Activated B cell treated with CpG ODN at 0.5 μM for 24 hours (primary cell): ENCODE results near the gene DNAAF8. TPM values are rescaled to one million over a fixed set of nuclear protein-coding genes. Genes with fewer than 3 reads are reported as not detected.

Experiments used
- ATAC-seq: fragments of 200-7000 bp; cut with Tn5 transposase; one replicate; pipeline ENCODE4 v1.10.0; 2021; ENCODE audit warnings: low read depth, mild to moderate bottlenecking, moderate library complexity
- CTCF ChIA-PET: fragments of 350-600 bp; sonication (Branson Sonifier 250); formaldehyde crosslinking; loops from one replicate; lab custom pipeline; 2021; ENCODE audit warnings: antibody characterized with exemption; lab: Charles Lee
- POLR2A ChIA-PET: fragments of 350-600 bp; sonication (Branson Sonifier 250); formaldehyde crosslinking; loops from one replicate; lab custom pipeline; 2021; ENCODE audit warnings: antibody characterized with exemption; lab: Charles Lee
- DNase-seq: peaks from one replicate; pipeline ENCODE4 v3.0.0; 2022
- H3K27ac Mint-ChIP-seq: one replicate; pipeline ENCODE4 v1.8.0; 2020; ENCODE audit warnings: mixed read lengths
- H3K27me3 Mint-ChIP-seq: one replicate; pipeline ENCODE4 v1.8.0; 2021; ENCODE audit warnings: mixed read lengths
- H3K36me3 Mint-ChIP-seq: one replicate; pipeline ENCODE4 v1.8.0; 2021; ENCODE audit warnings: low read depth, mixed read lengths
- H3K4me1 Mint-ChIP-seq: one replicate; pipeline ENCODE4 v1.8.0; 2021; ENCODE audit warnings: mixed read lengths
- H3K4me3 Mint-ChIP-seq: one replicate; pipeline ENCODE4 v1.8.0; 2020; ENCODE audit warnings: mild to moderate bottlenecking, mixed read lengths
- H3K9me3 Mint-ChIP-seq: one replicate; pipeline ENCODE4 v1.8.0; 2020; ENCODE audit warnings: mixed read lengths
- CTCF ChIP-seq: fragments of 200-600 bp; IDR thresholded peaks from one replicate; pipeline ENCODE4 v1.8.0; 2022; ENCODE audit warnings: antibody characterized with exemption, mild to moderate bottlenecking
- intact Hi-C: fragments of 100-400 bp; cut with micrococcal nuclease; formaldehyde crosslinking; loops from one replicate; pipeline ENCODE4 v1.15.1; 2024
- total RNA-seq: library from RNA; stranded (reverse); gene quantifications from 2 replicates; pipeline ENCODE4 v1.2.3, GENCODE V29; 2022

Gene DNAAF8
- total RNA-seq, 1 donor from 2014 or later: 0.31 TPM

- DNase-seq: no peak
- no peak for ATAC-seq
- ChIA-PET CTCF (no interaction called here), POLR2A (no interaction called here)
- H3K4me1 Mint-ChIP-seq: no peaks in the 10 kb centered on the region
- H3K27me3 Mint-ChIP-seq: no peaks in the 10 kb centered on the region
- no peak overlapping the region for H3K4me3 Mint-ChIP-seq
- no peak for TF ChIP-seq CTCF
- intact Hi-C loops: no loop called here
- no peaks in the 10 kb centered on the region for H3K9me3 Mint-ChIP-seq
- peaks cover 51% of the 10 kb centered on the region for H3K36me3 Mint-ChIP-seq
- H3K27ac Mint-ChIP-seq: no peak overlapping the region
Measured at GRCh38 chr16:4699046-4699556, 35.2 kb upstream of the DNAAF8 start.

GRCh38 chr16:4700380-4700996 is 33.8 kb upstream of the DNAAF8 start:
- Mint-ChIP-seq H3K36me3 (peaks cover 57% of the 10 kb centered on the region), H3K9me3 (no peaks in the 10 kb centered on the region), H3K4me1 (no peaks in the 10 kb centered on the region), H3K4me3 (no peak overlapping the region), H3K27ac (no peak overlapping the region), H3K27me3 (no peaks in the 10 kb centered on the region)
- CTCF ChIA-PET: no interaction called here
- POLR2A ChIA-PET: interaction anchor here (0.6 kb wide), 1 partner anchor 210 kb away, joined by 3 read pairs; no protein-coding TSS in a partner anchor
- intact Hi-C loops: no loop called here
- DNase-seq: no peak
- no peak for TF ChIP-seq CTCF
- ATAC-seq: no peak

GRCh38 chr16:4700997-4701743 is 33.2 kb upstream of the DNAAF8 start:
- peaks cover 50% of the 10 kb centered on the region for H3K36me3 Mint-ChIP-seq
- ChIA-PET CTCF (no interaction called here), POLR2A (interaction anchor here (0.6 kb wide), 1 partner anchor 210 kb away, joined by 3 read pairs; no protein-coding TSS in a partner anchor)
- H3K4me3 Mint-ChIP-seq: no peak overlapping the region
- ATAC-seq (no peak), DNase-seq (no peak)
- H3K9me3 Mint-ChIP-seq: no peaks in the 10 kb centered on the region
- intact Hi-C loops: no loop called here
- H3K4me1 Mint-ChIP-seq: no peaks in the 10 kb centered on the region
- no peaks in the 10 kb centered on the region for H3K27me3 Mint-ChIP-seq
- H3K27ac Mint-ChIP-seq: no peak overlapping the region
- TF ChIP-seq CTCF: no peak

GRCh38 chr16:4701791-4702465 is 32.4 kb upstream of the DNAAF8 start:
- no peak overlapping the region for H3K27ac Mint-ChIP-seq
- POLR2A ChIA-PET: no interaction called here

More at GRCh38 chr16:4701791-4702465, 32.4 kb upstream of the DNAAF8 start:
- H3K4me3 Mint-ChIP-seq: no peak overlapping the region
- no peak for TF ChIP-seq CTCF
- no peaks in the 10 kb centered on the region for H3K4me1 Mint-ChIP-seq
- no peaks in the 10 kb centered on the region for H3K9me3 Mint-ChIP-seq
- H3K36me3 Mint-ChIP-seq: peaks cover 52% of the 10 kb centered on the region
- ATAC-seq (no peak), DNase-seq (no peak)
- H3K27me3 Mint-ChIP-seq: no peaks in the 10 kb centered on the region
- CTCF ChIA-PET: no interaction called here
- intact Hi-C loops: no loop called here
